ENCODE data around the gene OAS2.

GRCh38 chr12:113060336-113060960, 82.1 kb downstream of the OAS2 start:
- TF ChIP-seq CTCF (conservative IDR thresholded peaks at IDR 0.05; ENCODE audit: low read depth, low read length) (no peak), POLR2A (IDR thresholded peaks at IDR 0.05; ENCODE audit: low read depth, low read length) (no peak), RAD21 (IDR thresholded peaks at IDR 0.05; ENCODE audit: low read length) (no peak), SMC3 (IDR thresholded peaks at IDR 0.05; ENCODE audit: low read depth, low read length) (no peak), ELK1 (IDR thresholded peaks at IDR 0.05; ENCODE audit: borderline replicate concordance, low read depth, low read length) (no peak), RCOR1 (IDR thresholded peaks at IDR 0.05; ENCODE audit: insufficient replicate concordance, low read length) (no peak), RFX5 (IDR thresholded peaks at IDR 0.05; ENCODE audit: low read depth, low read length) (no peak), NFE2L2 (IDR thresholded peaks at IDR 0.05; ENCODE audit: low read depth, low read length) (no peak), CEBPB (IDR thresholded peaks at IDR 0.05; ENCODE audit: low read depth, low read length) (no peak), MAZ (IDR thresholded peaks at IDR 0.05; ENCODE audit: borderline replicate concordance, low read depth, low read length) (no peak), FOS (IDR thresholded peaks at IDR 0.05; ENCODE audit: low read depth, low read length) (no peak)
